Mononuclear cell (primary cell): ENCODE data around the gene C7orf57. TPM values are rescaled to one million over a fixed set of nuclear protein-coding genes. Genes with fewer than 3 reads are reported as not detected.
"Not testable (repeated sequence)": the region's sequence is repeated elsewhere in the genome, so short reads cannot be mapped to it uniquely, and the experiment has no call there.

ENCODE experiments used
- H3K27me3 ChIP-seq: 2 replicates; pipeline ENCODE4 v1.6.0; 2011; ENCODE audit warnings: low read length, control low read depth; ENCODE audit not compliant: insufficient read depth
- H3K4me1 ChIP-seq: 2 replicates; pipeline ENCODE4 v1.5.1; 2011; ENCODE audit warnings: mild to moderate bottlenecking, low read length, control low read depth; ENCODE audit not compliant: insufficient read depth
- H3K4me3 ChIP-seq: 2 replicates; pipeline ENCODE4 v1.5.1; 2011; ENCODE audit warnings: mild to moderate bottlenecking, low read length, moderate library complexity
- H3K9me3 ChIP-seq: 2 replicates; pipeline ENCODE4 v1.5.1; 2011; ENCODE audit warnings: low read depth, mild to moderate bottlenecking, control low read depth, low read length
- total RNA-seq: library from RNA; depleted of rRNA; stranded (reverse); fragments of >200 nt; gene quantifications from one replicate; pipeline ENCODE4 v1.2.3, GENCODE V29; 2012

Gene C7orf57
- total RNA-seq, 1 donor = not detected

DNA sequence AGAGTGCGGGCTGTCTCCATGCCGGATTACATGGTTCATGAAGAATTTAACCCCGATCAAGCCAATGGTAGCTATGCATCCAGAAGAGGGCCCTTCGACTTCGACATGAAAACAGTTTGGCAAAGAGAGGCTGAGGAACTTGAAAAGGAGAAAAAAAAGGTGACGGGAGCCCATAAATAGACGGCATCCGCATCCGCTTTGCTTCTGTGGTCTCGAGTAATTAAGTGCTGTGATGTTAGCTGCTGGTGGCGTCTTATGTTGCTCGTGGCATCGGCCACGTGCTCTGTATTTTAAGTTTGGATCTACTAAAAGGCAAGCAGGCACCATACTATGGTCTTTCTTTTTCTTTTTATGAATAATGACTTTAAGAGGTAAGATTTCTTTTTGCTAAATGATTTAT lies 11.1 kb downstream of the C7orf57 start:
- H3K4me1 ChIP-seq = peaks cover 6% of the 10 kb centered on the region
- no peaks in the 10 kb centered on the region for H3K9me3 ChIP-seq
- H3K4me3 ChIP-seq = no peak overlapping the region
- H3K27me3 ChIP-seq = no peaks in the 10 kb centered on the region

- Histone ChIP-seq H3K4me3 (no peak overlapping the region), H3K27me3 (no peaks in the 10 kb centered on the region), H3K4me1 (peaks cover 6% of the 10 kb centered on the region), H3K9me3 (no peaks in the 10 kb centered on the region)
Measured at GRCh38 chr7:48048113-48048512, 12.8 kb downstream of the C7orf57 start.

GRCh38 chr7:48049850-48050249 lies 14.5 kb downstream of the C7orf57 start:
- no peaks in the 10 kb centered on the region for H3K9me3 ChIP-seq

GRCh38 chr7:48052748-48053147 lies 17.4 kb downstream of the C7orf57 start:
- Histone ChIP-seq H3K27me3 (no peaks in the 10 kb centered on the region), H3K9me3 (no peaks in the 10 kb centered on the region), H3K4me1 (no peaks in the 10 kb centered on the region), H3K4me3 (no peak overlapping the region)

More at GRCh38 chr7:48049850-48050249, 14.5 kb downstream of the C7orf57 start:
- H3K27me3 ChIP-seq = no peaks in the 10 kb centered on the region
- H3K4me1 ChIP-seq = peaks cover 6% of the 10 kb centered on the region
- H3K4me3 ChIP-seq = no peak overlapping the region

GRCh38 chr7:48053736-48054135 lies 18.4 kb downstream of the C7orf57 start:
- Histone ChIP-seq H3K4me1 (peaks cover under 1% of the 10 kb centered on the region), H3K27me3 (no peaks in the 10 kb centered on the region)

GRCh38 chr7:48058990-48059389 lies 23.6 kb downstream of the C7orf57 start:
- no peaks in the 10 kb centered on the region for H3K9me3 ChIP-seq
- H3K27me3 ChIP-seq = no peaks in the 10 kb centered on the region
- no peak overlapping the region for H3K4me3 ChIP-seq
- peaks cover 8% of the 10 kb centered on the region for H3K4me1 ChIP-seq

More at GRCh38 chr7:48053736-48054135, 18.4 kb downstream of the C7orf57 start:
- Histone ChIP-seq H3K9me3 (no peaks in the 10 kb centered on the region), H3K4me3 (no peak overlapping the region)

- H3K4me1 ChIP-seq = peaks cover 8% of the 10 kb centered on the region
- no peaks in the 10 kb centered on the region for H3K27me3 ChIP-seq
- H3K4me3 ChIP-seq = no peak overlapping the region
- no peaks in the 10 kb centered on the region for H3K9me3 ChIP-seq
Measured at GRCh38 chr7:48059706-48060105, 24.4 kb downstream of the C7orf57 start.

- H3K27me3 ChIP-seq = no peaks in the 10 kb centered on the region
- no peaks in the 10 kb centered on the region for H3K9me3 ChIP-seq
- peaks cover 8% of the 10 kb centered on the region for H3K4me1 ChIP-seq
- H3K4me3 ChIP-seq = no peak overlapping the region
Measured at GRCh38 chr7:48063985-48064384, 28.6 kb downstream of the C7orf57 start.

DNA sequence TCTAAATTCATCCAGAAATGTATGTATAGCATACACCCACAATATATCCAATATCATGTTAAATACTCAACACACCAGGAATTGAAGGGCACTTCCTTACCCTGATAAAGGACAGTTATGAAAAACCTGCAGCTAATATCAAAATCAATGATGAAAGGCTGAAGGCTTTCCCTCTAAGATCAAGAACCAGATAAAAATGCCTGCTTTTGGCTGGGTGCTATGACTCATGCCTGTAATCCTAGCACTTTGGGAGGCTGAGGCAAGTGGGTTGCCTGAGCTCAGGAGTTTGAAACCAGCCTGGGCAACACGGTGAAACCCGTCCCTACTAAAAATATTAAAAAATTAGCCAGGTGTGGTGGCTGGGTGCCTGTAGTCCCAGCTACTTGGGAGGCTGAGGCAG lies 32.1 kb downstream of the C7orf57 start:
- Histone ChIP-seq H3K27me3 (no peaks in the 10 kb centered on the region), H3K4me1 (peaks cover 3% of the 10 kb centered on the region), H3K9me3 (no peaks in the 10 kb centered on the region), H3K4me3 (no peak overlapping the region)

DNA sequence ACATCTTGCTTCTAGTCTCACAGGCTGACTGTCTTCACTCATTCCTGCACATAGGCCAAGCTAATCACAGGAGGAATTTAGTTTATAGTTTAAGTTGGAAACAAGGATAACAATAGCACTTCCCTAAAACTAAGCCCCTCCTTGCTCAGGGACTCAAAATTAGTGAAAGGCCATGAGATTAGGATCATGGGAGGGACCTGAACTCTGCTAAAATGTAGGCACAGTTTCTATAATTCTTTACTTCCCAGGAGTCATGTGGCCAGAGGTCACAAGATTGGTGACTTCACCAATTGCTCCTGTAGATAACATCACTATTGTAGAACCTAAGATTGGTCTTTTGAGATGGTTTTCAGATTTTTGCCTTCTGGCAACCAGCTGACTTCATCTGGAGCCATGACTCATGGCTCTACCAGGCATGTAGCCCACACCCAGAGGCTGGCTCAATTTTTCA lies 38.9 kb downstream of the C7orf57 start:
- Histone ChIP-seq H3K4me3 (no peak overlapping the region), H3K9me3 (no peaks in the 10 kb centered on the region), H3K4me1 (peaks cover 15% of the 10 kb centered on the region), H3K27me3 (no peaks in the 10 kb centered on the region)

DNA sequence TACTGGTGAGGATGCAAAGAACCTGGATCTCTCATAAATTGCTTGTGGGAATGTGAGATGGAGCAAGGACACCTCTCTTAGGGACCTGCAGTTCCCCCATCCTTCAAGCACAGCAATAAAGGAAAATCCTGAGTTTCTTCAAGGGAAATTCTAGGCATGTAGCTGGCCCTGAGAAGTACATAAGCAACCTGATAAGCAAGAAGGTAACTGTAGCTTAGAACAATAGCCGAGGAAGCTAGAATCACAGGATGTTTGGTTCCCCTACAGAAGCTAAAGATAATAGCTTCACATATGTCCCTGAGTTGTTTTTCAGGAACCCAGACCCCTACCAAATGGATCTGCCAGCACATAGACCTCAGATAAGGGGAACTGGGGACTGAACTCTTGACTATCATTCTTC lies 42.1 kb downstream of the C7orf57 start:
- peaks cover 23% of the 10 kb centered on the region for H3K4me1 ChIP-seq
- no peaks in the 10 kb centered on the region for H3K9me3 ChIP-seq
- no peaks in the 10 kb centered on the region for H3K27me3 ChIP-seq
- H3K4me3 ChIP-seq = no peak overlapping the region

DNA sequence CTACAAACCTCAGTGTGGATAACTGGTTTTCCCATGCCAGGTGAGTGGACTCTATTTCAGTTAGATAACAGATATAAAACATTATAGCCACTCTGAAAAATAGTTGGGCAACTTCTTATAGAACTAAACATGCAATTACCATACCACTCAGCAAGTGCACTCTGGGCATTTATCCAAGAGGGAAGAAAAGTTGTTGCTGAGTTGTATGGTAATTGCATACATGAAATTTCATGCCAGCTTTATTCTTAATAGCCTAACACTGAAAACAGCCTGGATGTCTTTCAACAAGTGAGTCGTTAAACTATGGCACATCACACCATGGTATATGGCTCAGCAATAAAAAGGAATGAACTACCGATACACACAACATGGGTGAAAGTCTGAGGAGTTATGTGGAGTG lies 43.1 kb downstream of the C7orf57 start:
- Histone ChIP-seq H3K4me3 (no peak overlapping the region), H3K27me3 (no peaks in the 10 kb centered on the region), H3K4me1 (peaks cover 23% of the 10 kb centered on the region), H3K9me3 (no peaks in the 10 kb centered on the region)

- H3K4me1 ChIP-seq = peaks cover 55% of the 10 kb centered on the region
- H3K27me3 ChIP-seq, H3K9me3 ChIP-seq, H3K4me3 ChIP-seq: not testable (repeated sequence)
Measured at GRCh38 chr7:48082378-48082777, 47.0 kb downstream of the C7orf57 start.

DNA sequence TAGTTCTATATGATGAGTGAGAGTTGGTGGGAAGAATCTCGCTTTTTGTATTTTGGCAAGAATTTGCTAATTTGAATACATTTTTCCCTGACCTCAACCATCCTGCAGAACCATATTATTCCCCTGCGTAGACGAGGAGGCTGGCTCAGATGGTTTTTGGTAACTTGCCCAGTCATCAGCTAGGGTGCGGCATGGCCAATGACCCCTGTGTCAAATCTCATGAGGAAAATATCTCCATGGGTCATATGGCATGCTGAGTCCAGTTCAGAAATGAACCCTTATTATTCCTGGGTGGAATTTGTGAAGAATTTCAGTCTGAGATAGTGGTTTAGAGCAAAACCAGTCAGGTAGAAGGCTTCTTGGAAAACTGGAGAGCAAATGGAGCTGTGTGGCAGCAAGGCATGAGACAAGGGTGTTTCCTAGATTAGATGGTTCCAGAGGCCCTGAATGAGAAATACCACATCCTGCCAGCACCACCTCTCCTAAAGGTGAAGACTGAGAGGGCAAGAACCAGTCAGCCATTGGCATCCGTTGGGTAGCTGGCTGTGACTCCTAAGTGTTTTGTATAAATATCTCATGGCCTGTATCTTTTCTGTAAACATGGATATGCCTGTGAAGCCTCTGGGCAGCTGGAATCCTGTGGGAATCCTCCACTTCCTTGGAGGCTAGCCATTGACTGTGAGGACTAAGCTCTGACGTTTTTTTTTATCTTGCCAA lies 47.9 kb downstream of the C7orf57 start:
- Histone ChIP-seq H3K27me3 (no peaks in the 10 kb centered on the region), H3K4me1 (peaks cover 58% of the 10 kb centered on the region), H3K4me3 (no peak overlapping the region), H3K9me3 (no peaks in the 10 kb centered on the region)

- no peaks in the 10 kb centered on the region for H3K27me3 ChIP-seq
- H3K4me3 ChIP-seq = no peak overlapping the region
- peaks cover 49% of the 10 kb centered on the region for H3K4me1 ChIP-seq
- H3K9me3 ChIP-seq = no peaks in the 10 kb centered on the region
Measured at GRCh38 chr7:48084727-48085432, 49.5 kb downstream of the C7orf57 start.

- no peaks in the 10 kb centered on the region for H3K27me3 ChIP-seq
- peaks cover 53% of the 10 kb centered on the region for H3K4me1 ChIP-seq
- no peaks in the 10 kb centered on the region for H3K9me3 ChIP-seq
- no peak overlapping the region for H3K4me3 ChIP-seq
Measured at GRCh38 chr7:48085433-48085791, 50.1 kb downstream of the C7orf57 start.
